PC-3 (cell line): ENCODE results near the gene SH3BP5. TPM values are rescaled to one million over a fixed set of nuclear protein-coding genes. Genes with fewer than 3 reads are reported as not detected.

ENCODE experiments used
- ATAC-seq: fragments of 200-7000 bp; cut with Tn5 transposase; 2 replicates; pipeline ENCODE4 v1.9.1; 2020; ENCODE audit warnings: mild to moderate bottlenecking, moderate library complexity
- BruUV-seq: library from RNA; stranded (reverse); fragments of 400-500 nt; replicated peaks from 2 replicates; lab custom pipeline; 2021; lab: Mats Ljungman, UMichigan
- CTCF ChIA-PET: fragments of 300-600 bp; sonication (Branson Sonifier 250); formaldehyde crosslinking; loops from one replicate; lab custom pipeline; 2022; ENCODE audit warnings: antibody characterized with exemption; lab: Charles Lee
- POLR2A ChIA-PET: fragments of 300-600 bp; sonication (Branson Sonifier 250); formaldehyde crosslinking; loops from one replicate; lab custom pipeline; 2022; ENCODE audit warnings: antibody characterized with exemption; ENCODE audit not compliant: unreplicated experiment; lab: Charles Lee
- DNase-seq: peaks from one replicate; pipeline ENCODE4 v3.0.0-alpha.2; 2015
- H2AFZ ChIP-seq: fragments of 300-600 bp; sonication (generic); 2 replicates; pipeline ENCODE4 v1.6.0; 2016; ENCODE audit warnings: antibody characterized with exemption, low read length
- H3F3A ChIP-seq: fragments of 300-600 bp; sonication (generic); one replicate; pipeline ENCODE4 v1.6.0; 2017; ENCODE audit warnings: antibody characterized with exemption, low read length, control low read depth, mild to moderate bottlenecking; ENCODE audit not compliant: unreplicated experiment
- H3K27ac ChIP-seq: fragments of 300-600 bp; sonication (generic); 2 replicates; pipeline ENCODE4 v1.5.1; 2016; ENCODE audit warnings: mild to moderate bottlenecking, low read length
- H3K27me3 ChIP-seq: fragments of 300-600 bp; sonication (generic); 2 replicates; pipeline ENCODE4 v1.6.1; 2016; ENCODE audit warnings: low read length, mixed read lengths
- H3K36me3 ChIP-seq: fragments of 300-600 bp; sonication (generic); 2 replicates; pipeline ENCODE4 v1.6.1; 2016; ENCODE audit warnings: low read depth, mixed run types, low read length, mixed read lengths
- H3K4me1 ChIP-seq: fragments of 300-600 bp; sonication (generic); 2 replicates; pipeline ENCODE4 v1.5.1; 2016; ENCODE audit warnings: low read length; ENCODE audit not compliant: insufficient read depth
- H3K4me2 ChIP-seq: fragments of 300-600 bp; sonication (generic); 2 replicates; pipeline ENCODE4 v1.6.0; 2016; ENCODE audit warnings: low read length
- H3K4me3 ChIP-seq: fragments of 300-600 bp; sonication (generic); 2 replicates; pipeline ENCODE4 v1.5.1; 2016; ENCODE audit warnings: mild to moderate bottlenecking, low read length, mixed read lengths
- H3K79me2 ChIP-seq: fragments of 300-600 bp; sonication (generic); 2 replicates; pipeline ENCODE4 v1.6.1; 2017; ENCODE audit warnings: low read length, mixed read lengths
- H3K9ac ChIP-seq: fragments of 300-600 bp; sonication (generic); 2 replicates; pipeline ENCODE4 v1.6.0; 2016; ENCODE audit warnings: mild to moderate bottlenecking, low read length
- H3K9me2 ChIP-seq: fragments of 300-600 bp; sonication (generic); replicated peaks from 2 replicates; pipeline ENCODE4 v1.6.1; 2016; ENCODE audit warnings: mixed run types, low read length, mixed read lengths
- H3K9me3 ChIP-seq: fragments of 300-600 bp; sonication (generic); 2 replicates; pipeline ENCODE4 v1.6.1; 2016; ENCODE audit warnings: low read length, mixed read lengths
- H4K20me1 ChIP-seq: fragments of 300-600 bp; sonication (generic); 2 replicates; pipeline ENCODE4 v1.6.1; 2016; ENCODE audit warnings: low read length, mixed read lengths
- EZH2 ChIP-seq: fragments of 300-600 bp; sonication (generic); IDR thresholded peaks from one replicate; pipeline ENCODE4 v1.6.1; 2017; ENCODE audit warnings: antibody characterized with exemption, mild to moderate bottlenecking, low read length; ENCODE audit not compliant: unreplicated experiment
- EZH2phosphoT487 ChIP-seq: fragments of 300-600 bp; sonication (generic); IDR thresholded peaks from 2 replicates; pipeline ENCODE4 v1.6.1; 2018; ENCODE audit warnings: mild to moderate bottlenecking, antibody characterized with exemption, low read length, borderline replicate concordance
- intact Hi-C: fragments of 100-400 bp; cut with micrococcal nuclease; formaldehyde crosslinking; loops from 2 replicates; pipeline ENCODE4 v1.9.0; 2023
- total RNA-seq: library from RNA; depleted of rRNA; stranded (reverse); fragments of >200 nt; gene quantifications from 2 replicates; pipeline ENCODE4 v1.2.3, GENCODE V29; 2014
- TF ChIP-seq, protein P1 (sequence below): fragments of 300-600 bp; sonication (generic); conservative IDR thresholded peaks from 2 replicates; pipeline ENCODE4 v1.5.1; 2017; ENCODE audit warnings: antibody characterized with exemption, low read depth, mild to moderate bottlenecking, low read length

SH3BP5 gene
- total RNA-seq, 1 experiment from 2014 or later: 21.2 TPM

DNA sequence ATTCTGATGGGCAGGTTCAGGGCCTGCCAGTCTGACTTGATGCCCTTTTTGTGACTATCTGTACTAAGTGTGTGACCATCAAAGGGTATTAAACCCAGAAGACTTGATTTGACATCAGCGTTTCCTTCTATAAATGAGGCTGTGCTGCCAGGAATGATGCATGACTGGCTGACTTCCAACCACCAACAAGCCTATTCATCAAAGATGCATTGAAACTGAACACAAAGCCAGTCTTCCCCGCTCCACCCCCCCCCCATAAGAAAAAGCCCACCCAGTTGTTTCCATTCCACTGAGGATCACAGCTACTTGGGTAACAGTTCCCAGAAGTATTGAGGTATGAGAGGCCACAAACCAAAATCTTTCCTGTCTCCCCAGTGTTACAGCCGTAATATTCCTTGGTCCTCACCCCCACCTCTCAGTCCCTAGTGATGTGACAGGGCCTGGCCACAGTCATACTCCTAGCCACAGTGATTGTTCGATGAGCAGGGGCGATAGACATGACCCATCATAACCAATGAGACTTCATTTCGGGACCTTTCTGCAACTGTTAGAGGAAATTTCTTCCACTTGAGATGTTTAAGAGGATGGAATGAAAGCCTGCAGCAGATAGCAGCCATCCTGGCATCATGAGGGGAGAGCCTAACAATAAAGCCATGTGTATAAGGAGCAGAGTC lies 22.6 kb downstream of the SH3BP5 start:
- H3K36me3 ChIP-seq: no peaks in the 10 kb centered on the region
- H3K79me2 ChIP-seq: peaks cover 23% of the 10 kb centered on the region; the same call in 1 of the 2 replicates
- no peak for TF ChIP-seq EZH2
- TF ChIP-seq EZH2phosphoT487: no peak
- TF ChIP-seq, protein P1, sequence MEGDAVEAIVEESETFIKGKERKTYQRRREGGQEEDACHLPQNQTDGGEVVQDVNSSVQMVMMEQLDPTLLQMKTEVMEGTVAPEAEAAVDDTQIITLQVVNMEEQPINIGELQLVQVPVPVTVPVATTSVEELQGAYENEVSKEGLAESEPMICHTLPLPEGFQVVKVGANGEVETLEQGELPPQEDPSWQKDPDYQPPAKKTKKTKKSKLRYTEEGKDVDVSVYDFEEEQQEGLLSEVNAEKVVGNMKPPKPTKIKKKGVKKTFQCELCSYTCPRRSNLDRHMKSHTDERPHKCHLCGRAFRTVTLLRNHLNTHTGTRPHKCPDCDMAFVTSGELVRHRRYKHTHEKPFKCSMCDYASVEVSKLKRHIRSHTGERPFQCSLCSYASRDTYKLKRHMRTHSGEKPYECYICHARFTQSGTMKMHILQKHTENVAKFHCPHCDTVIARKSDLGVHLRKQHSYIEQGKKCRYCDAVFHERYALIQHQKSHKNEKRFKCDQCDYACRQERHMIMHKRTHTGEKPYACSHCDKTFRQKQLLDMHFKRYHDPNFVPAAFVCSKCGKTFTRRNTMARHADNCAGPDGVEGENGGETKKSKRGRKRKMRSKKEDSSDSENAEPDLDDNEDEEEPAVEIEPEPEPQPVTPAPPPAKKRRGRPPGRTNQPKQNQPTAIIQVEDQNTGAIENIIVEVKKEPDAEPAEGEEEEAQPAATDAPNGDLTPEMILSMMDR: no peak
- ChIA-PET POLR2A (no interaction called here), CTCF (interaction anchor here (0.6 to 1.1 kb wide), 3 partner anchors 39 to 42 kb away, joined by 3 to 7 read pairs (median 3); no protein-coding TSS in a partner anchor)
- no peaks in the 10 kb centered on the region for H3K9me2 ChIP-seq
- ATAC-seq (0 out of 2 replicates have a peak, but pooled peaks have one; percentile 7), DNase-seq (peak; percentile 61)
- no peak overlapping the region for H2AFZ ChIP-seq
- H3K4me1 ChIP-seq: peaks cover 35% of the 10 kb centered on the region
- no peaks in the 10 kb centered on the region for H4K20me1 ChIP-seq
- H3K27me3 ChIP-seq: no peaks in the 10 kb centered on the region
- no TSS peak for BruUV-seq
- peak overlapping the region; percentile 74 for H3K27ac ChIP-seq
- H3K4me3 ChIP-seq: no peak overlapping the region
- H3K9ac ChIP-seq: peak overlapping the region; percentile 1; the same call in 1 of the 2 replicates
- intact Hi-C loops: loop anchor here (1.0 to 2.0 kb wide), 2 partner anchors 19 to 40 kb away; no protein-coding TSS in a partner anchor
- peaks cover 14% of the 10 kb centered on the region for H3F3A ChIP-seq
- peak overlapping the region; percentile 66 for H3K4me2 ChIP-seq
- no peaks in the 10 kb centered on the region for H3K9me3 ChIP-seq

- Histone ChIP-seq H3K27ac (no peak overlapping the region), H3K36me3 (peaks cover 4% of the 10 kb centered on the region), H3K9me3 (no peaks in the 10 kb centered on the region), H3F3A (peaks cover 14% of the 10 kb centered on the region), H3K4me2 (no peak overlapping the region), H3K4me1 (peaks cover 35% of the 10 kb centered on the region), H3K4me3 (no peak overlapping the region), H2AFZ (no peak overlapping the region), H3K79me2 (peaks cover 16% of the 10 kb centered on the region; the same call in 1 of the 2 replicates), H3K9ac (no peak overlapping the region), H3K9me2 (no peaks in the 10 kb centered on the region), H3K27me3 (no peaks in the 10 kb centered on the region), H4K20me1 (no peaks in the 10 kb centered on the region)
- BruUV-seq: no TSS peak
- TF ChIP-seq EZH2phosphoT487: no peak
- no peak for TF ChIP-seq EZH2
- ChIA-PET POLR2A (no interaction called here), CTCF (interaction anchor here (0.6 kb wide), 1 partner anchor 162 kb away, joined by 3 read pairs; no protein-coding TSS in a partner anchor)
- intact Hi-C loops: no loop called here
- DNase-seq (no peak), ATAC-seq (no peak)
Observed at GRCh38 chr3:15307580-15307979, 24.8 kb downstream of the SH3BP5 start.

GRCh38 chr3:15306979-15307359 lies 25.4 kb downstream of the SH3BP5 start:
- Histone ChIP-seq H3K27ac (no peak overlapping the region), H3K9ac (no peak overlapping the region), H3K4me3 (no peak overlapping the region), H3K27me3 (no peaks in the 10 kb centered on the region), H3K9me2 (no peaks in the 10 kb centered on the region), H3F3A (peaks cover 14% of the 10 kb centered on the region), H3K9me3 (no peaks in the 10 kb centered on the region), H3K36me3 (peaks cover 10% of the 10 kb centered on the region), H3K79me2 (peaks cover 16% of the 10 kb centered on the region; the same call in 1 of the 2 replicates), H3K4me1 (peaks cover 35% of the 10 kb centered on the region), H2AFZ (no peak overlapping the region), H3K4me2 (no peak overlapping the region), H4K20me1 (no peaks in the 10 kb centered on the region)
- POLR2A ChIA-PET: no interaction called here
- no TSS peak for BruUV-seq
- TF ChIP-seq EZH2: no peak
- TF ChIP-seq, protein P1: no peak
- CTCF ChIA-PET: no interaction called here
- intact Hi-C loops: no loop called here
- DNase-seq (no peak), ATAC-seq (no peak)
